C4-2B (cell line): Measurements from ENCODE around the gene HMGXB3.

Experiments used
- CTCF ChIP-seq: fragments of 450-650 bp; conservative IDR thresholded peaks from 2 replicates; pipeline ENCODE4 v1.5.1; 2017; ENCODE audit warnings: mild to moderate bottlenecking
- ZFX ChIP-seq: fragments of 450-650 bp; IDR thresholded peaks from 2 replicates; pipeline ENCODE4 v1.6.1; 2017

GRCh38 chr5:150068472-150068871 is 67.9 kb downstream of the HMGXB3 start:
- TF ChIP-seq CTCF = no peak
- TF ChIP-seq ZFX = no peak
